ENCODE measurements around the gene HIRIP3.

The HIRIP3 gene

GRCh38 chr16:30004811-30005242 lies 9.4 kb upstream of the HIRIP3 start:
- no peak for TF ChIP-seq FOXP2 (optimal IDR thresholded peaks at IDR 0.05; ENCODE audit: control extremely low read depth, extremely low read length, insufficient read depth)
- TF ChIP-seq EZH2 (IDR thresholded peaks at IDR 0.05), result no peak
- no peak for TF ChIP-seq POLR2AphosphoS5 (IDR thresholded peaks at IDR 0.05; ENCODE audit: borderline replicate concordance, low read depth, low read length)

GRCh38 chr16:30004424-30004776 lies 9.0 kb upstream of the HIRIP3 start:
- peaks cover 3% of the 10 kb centered on the region; the same call in 1 of the 2 replicates for H3K36me3 ChIP-seq (ENCODE audit: insufficient read depth, low read length)
- no peak for DNase-seq (ENCODE audit: low read depth, low spot score)
- H3K27ac ChIP-seq, result no peak overlapping the region
- TF ChIP-seq POLR2AphosphoS5 (IDR thresholded peaks at IDR 0.05; ENCODE audit: borderline replicate concordance, low read depth, low read length) (no peak), EZH2 (IDR thresholded peaks at IDR 0.05) (no peak), FOXP2 (optimal IDR thresholded peaks at IDR 0.05; ENCODE audit: control extremely low read depth, extremely low read length, insufficient read depth) (no peak)
- H3K4me3 ChIP-seq, result no peak overlapping the region
- H3K9me3 ChIP-seq (ENCODE audit: low read depth, low read length), result no peaks in the 10 kb centered on the region
- H3K9ac ChIP-seq (ENCODE audit: insufficient read length), result no peak overlapping the region

More at GRCh38 chr16:30004811-30005242, 9.4 kb upstream of the HIRIP3 start:
- H3K27ac ChIP-seq, result no peak overlapping the region
- no peaks in the 10 kb centered on the region for H3K9me3 ChIP-seq (ENCODE audit: low read depth, low read length)
- H3K36me3 ChIP-seq (ENCODE audit: insufficient read depth, low read length), result peaks cover 3% of the 10 kb centered on the region; the same call in 1 of the 2 replicates
- no peak overlapping the region for H3K9ac ChIP-seq (ENCODE audit: insufficient read length)
- no peak overlapping the region for H3K4me3 ChIP-seq
- DNase-seq (ENCODE audit: low read depth, low spot score), result no peak

GRCh38 chr16:30003670-30004423 lies 8.4 kb upstream of the HIRIP3 start:
- Histone ChIP-seq H3K9me3 (ENCODE audit: low read depth, low read length) (no peaks in the 10 kb centered on the region), H3K27ac (no peak overlapping the region), H3K4me3 (no peak overlapping the region), H3K36me3 (ENCODE audit: insufficient read depth, low read length) (peaks cover 3% of the 10 kb centered on the region; the same call in 1 of the 2 replicates), H3K9ac (ENCODE audit: insufficient read length) (no peak overlapping the region)
- DNase-seq (ENCODE audit: low read depth, low spot score), result no peak
- TF ChIP-seq EZH2 (IDR thresholded peaks at IDR 0.05) (no peak), FOXP2 (optimal IDR thresholded peaks at IDR 0.05; ENCODE audit: control extremely low read depth, extremely low read length, insufficient read depth) (no peak), POLR2AphosphoS5 (IDR thresholded peaks at IDR 0.05; ENCODE audit: borderline replicate concordance, low read depth, low read length) (no peak)

GRCh38 chr16:30002614-30003346 lies 7.4 kb upstream of the HIRIP3 start:
- H3K9ac ChIP-seq (ENCODE audit: insufficient read length), result no peak overlapping the region
- H3K9me3 ChIP-seq (ENCODE audit: low read depth, low read length), result no peaks in the 10 kb centered on the region
- no peak overlapping the region for H3K4me3 ChIP-seq
- H3K27ac ChIP-seq, result no peak overlapping the region
- peaks cover 9% of the 10 kb centered on the region for H3K36me3 ChIP-seq (ENCODE audit: insufficient read depth, low read length)
- no peak for TF ChIP-seq POLR2AphosphoS5 (IDR thresholded peaks at IDR 0.05; ENCODE audit: borderline replicate concordance, low read depth, low read length)
- TF ChIP-seq FOXP2 (optimal IDR thresholded peaks at IDR 0.05; ENCODE audit: control extremely low read depth, extremely low read length, insufficient read depth), result no peak
- TF ChIP-seq EZH2 (IDR thresholded peaks at IDR 0.05), result no peak
- DNase-seq (ENCODE audit: low read depth, low spot score), result no peak

GRCh38 chr16:30000735-30001631 lies 5.6 kb upstream of the HIRIP3 start:
- Histone ChIP-seq H3K9ac (ENCODE audit: insufficient read length) (no peak overlapping the region), H3K27ac (no peak overlapping the region), H3K4me3 (no peak overlapping the region), H3K9me3 (ENCODE audit: low read depth, low read length) (no peaks in the 10 kb centered on the region), H3K36me3 (ENCODE audit: insufficient read depth, low read length) (peaks cover 10% of the 10 kb centered on the region)
- no peak for DNase-seq (ENCODE audit: low read depth, low spot score)
- no peak for TF ChIP-seq FOXP2 (optimal IDR thresholded peaks at IDR 0.05; ENCODE audit: control extremely low read depth, extremely low read length, insufficient read depth)
- no peak for TF ChIP-seq EZH2 (IDR thresholded peaks at IDR 0.05)
- TF ChIP-seq POLR2AphosphoS5 (IDR thresholded peaks at IDR 0.05; ENCODE audit: borderline replicate concordance, low read depth, low read length), result no peak

- Histone ChIP-seq H3K4me3 (no peak overlapping the region), H3K9me3 (ENCODE audit: low read depth, low read length) (no peaks in the 10 kb centered on the region), H3K9ac (ENCODE audit: insufficient read length) (no peak overlapping the region), H3K36me3 (ENCODE audit: insufficient read depth, low read length) (peaks cover 7% of the 10 kb centered on the region), H3K27ac (no peak overlapping the region)
- no peak for TF ChIP-seq FOXP2 (optimal IDR thresholded peaks at IDR 0.05; ENCODE audit: control extremely low read depth, extremely low read length, insufficient read depth)
- TF ChIP-seq EZH2 (IDR thresholded peaks at IDR 0.05), result no peak
- TF ChIP-seq POLR2AphosphoS5 (IDR thresholded peaks at IDR 0.05; ENCODE audit: borderline replicate concordance, low read depth, low read length), result no peak
- DNase-seq (ENCODE audit: low read depth, low spot score), result no peak
These were observed 4.2 kb upstream of the HIRIP3 start for GRCh38 chr16:29999605-30000004.

- Histone ChIP-seq H3K4me3 (peak overlapping the region; percentile 96), H3K9ac (ENCODE audit: insufficient read length) (peak overlapping the region; percentile 99), H3K9me3 (ENCODE audit: low read depth, low read length) (no peaks in the 10 kb centered on the region), H3K27ac (no peak overlapping the region), H3K36me3 (ENCODE audit: insufficient read depth, low read length) (peaks cover 21% of the 10 kb centered on the region)
- TF ChIP-seq EZH2 (IDR thresholded peaks at IDR 0.05), result no peak
- no peak for TF ChIP-seq POLR2AphosphoS5 (IDR thresholded peaks at IDR 0.05; ENCODE audit: borderline replicate concordance, low read depth, low read length)
- DNase-seq (ENCODE audit: low read depth, low spot score), result no peak
These were observed 1.4 kb upstream of the HIRIP3 start for GRCh38 chr16:29996766-29997250.
